ENCODE data around the gene TIMP4.
A peak's percentile ranks its signal among the peaks of the same experiment; 100 is the strongest.

The TIMP4 gene

DNA sequence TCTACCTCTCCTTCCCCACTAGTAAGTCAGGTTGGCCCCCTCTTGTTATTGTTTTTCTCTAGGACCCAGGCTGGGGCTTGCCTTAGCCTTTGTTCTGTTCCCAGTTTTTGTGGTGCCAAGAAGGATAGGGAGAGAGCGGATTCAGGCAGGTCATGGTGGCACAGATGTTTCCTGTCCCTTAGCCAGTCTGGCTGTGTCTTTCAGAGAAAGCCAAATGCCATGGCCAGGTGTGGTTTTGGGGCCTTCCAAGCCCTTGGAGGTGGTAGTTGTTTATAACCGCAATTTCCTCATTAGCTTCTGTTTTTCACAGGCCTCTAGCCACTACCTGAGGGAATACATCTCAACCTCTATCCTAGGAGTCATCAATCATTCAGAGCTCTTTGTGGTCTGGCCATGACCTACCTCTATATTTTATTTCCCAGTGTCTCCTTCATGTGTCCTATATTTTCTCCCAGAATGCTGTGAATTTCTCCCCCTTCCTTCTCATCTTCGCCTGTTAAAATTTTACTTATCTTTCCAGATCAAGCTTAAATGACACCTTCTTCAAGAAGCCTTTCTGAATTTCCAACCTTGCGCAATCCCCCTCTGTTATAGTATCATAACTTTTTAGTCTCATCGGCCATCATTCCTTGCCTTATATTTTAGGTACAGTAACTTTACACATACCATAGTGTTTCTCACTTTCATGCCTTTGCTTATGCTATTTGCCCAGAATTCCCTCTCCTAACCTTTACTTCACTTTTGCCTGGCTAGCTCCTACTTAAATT lies 38.2 kb downstream of the TIMP4 start:
- Histone ChIP-seq H3K9me3 (ENCODE audit: insufficient read depth, low read length, severe bottlenecking) (no peaks in the 10 kb centered on the region), H3K4me2 (ENCODE audit: insufficient read depth, low read length) (peak overlapping the region; percentile 37), H4K20me1 (ENCODE audit: insufficient read depth, low read length) (no peaks in the 10 kb centered on the region), H3K9ac (ENCODE audit: low read depth, low read length) (no peak overlapping the region; the same call in 1 of the 2 replicates), H3K4me1 (ENCODE audit: insufficient read depth, low read length) (peaks cover 36% of the 10 kb centered on the region), H3K4me3 (ENCODE audit: low read depth in 1 of 2, low read length in 2 of 2) (no peak overlapping the region), H3K79me2 (ENCODE audit: insufficient read depth, low read length) (no peaks in the 10 kb centered on the region), H3K27ac (ENCODE audit: low read length) (peak overlapping the region; percentile 65), H3K27me3 (ENCODE audit: insufficient read depth, low read length, poor library complexity) (no peaks in the 10 kb centered on the region), H3K36me3 (ENCODE audit: insufficient read depth, low read length) (no peaks in the 10 kb centered on the region), H2AFZ (ENCODE audit: low read depth, low read length) (no peak overlapping the region)
- peak; percentile 80 for DNase-seq
- ATAC-seq (ENCODE audit: insufficient read depth, low read depth): peak; percentile 92
- TF ChIP-seq EZH2 (IDR thresholded peaks at IDR 0.05; ENCODE audit: borderline replicate concordance, low read depth, low read length, severe bottlenecking): no peak
- TF ChIP-seq, protein P1, sequence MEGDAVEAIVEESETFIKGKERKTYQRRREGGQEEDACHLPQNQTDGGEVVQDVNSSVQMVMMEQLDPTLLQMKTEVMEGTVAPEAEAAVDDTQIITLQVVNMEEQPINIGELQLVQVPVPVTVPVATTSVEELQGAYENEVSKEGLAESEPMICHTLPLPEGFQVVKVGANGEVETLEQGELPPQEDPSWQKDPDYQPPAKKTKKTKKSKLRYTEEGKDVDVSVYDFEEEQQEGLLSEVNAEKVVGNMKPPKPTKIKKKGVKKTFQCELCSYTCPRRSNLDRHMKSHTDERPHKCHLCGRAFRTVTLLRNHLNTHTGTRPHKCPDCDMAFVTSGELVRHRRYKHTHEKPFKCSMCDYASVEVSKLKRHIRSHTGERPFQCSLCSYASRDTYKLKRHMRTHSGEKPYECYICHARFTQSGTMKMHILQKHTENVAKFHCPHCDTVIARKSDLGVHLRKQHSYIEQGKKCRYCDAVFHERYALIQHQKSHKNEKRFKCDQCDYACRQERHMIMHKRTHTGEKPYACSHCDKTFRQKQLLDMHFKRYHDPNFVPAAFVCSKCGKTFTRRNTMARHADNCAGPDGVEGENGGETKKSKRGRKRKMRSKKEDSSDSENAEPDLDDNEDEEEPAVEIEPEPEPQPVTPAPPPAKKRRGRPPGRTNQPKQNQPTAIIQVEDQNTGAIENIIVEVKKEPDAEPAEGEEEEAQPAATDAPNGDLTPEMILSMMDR (IDR thresholded peaks at IDR 0.05; ENCODE audit: borderline replicate concordance, extremely low read depth, low read length, poor library complexity, severe bottlenecking): no peak

DNA sequence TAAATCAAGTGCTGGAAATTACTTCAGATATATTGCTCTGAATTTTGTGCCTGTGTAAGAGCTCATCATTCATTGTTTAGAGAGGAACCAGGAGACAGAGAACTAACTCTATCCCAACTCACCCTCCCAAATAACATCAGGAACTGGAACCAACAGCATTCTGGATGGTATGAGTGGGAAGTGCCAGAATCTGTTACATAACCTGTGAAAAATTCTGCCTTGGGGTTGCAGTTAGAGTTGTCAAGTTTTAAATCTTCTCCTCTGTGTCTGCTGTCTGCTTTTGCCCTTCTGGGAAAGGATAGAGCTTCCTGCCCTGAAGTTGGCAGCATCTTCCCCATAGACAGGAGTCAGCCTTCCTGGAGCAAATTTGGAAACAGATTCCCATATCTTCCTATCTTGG lies 41.2 kb downstream of the TIMP4 start:
- Histone ChIP-seq H3K4me1 (ENCODE audit: insufficient read depth, low read length) (peaks cover 36% of the 10 kb centered on the region), H3K9ac (ENCODE audit: low read depth, low read length) (no peak overlapping the region), H3K27me3 (ENCODE audit: insufficient read depth, low read length, poor library complexity) (no peaks in the 10 kb centered on the region), H2AFZ (ENCODE audit: low read depth, low read length) (no peak overlapping the region), H4K20me1 (ENCODE audit: insufficient read depth, low read length) (no peaks in the 10 kb centered on the region), H3K4me2 (ENCODE audit: insufficient read depth, low read length) (no peak overlapping the region), H3K79me2 (ENCODE audit: insufficient read depth, low read length) (no peaks in the 10 kb centered on the region), H3K9me3 (ENCODE audit: insufficient read depth, low read length, severe bottlenecking) (no peaks in the 10 kb centered on the region), H3K27ac (ENCODE audit: low read length) (no peak overlapping the region), H3K36me3 (ENCODE audit: insufficient read depth, low read length) (no peaks in the 10 kb centered on the region), H3K4me3 (ENCODE audit: low read depth in 1 of 2, low read length in 2 of 2) (no peak overlapping the region)
- ATAC-seq (ENCODE audit: insufficient read depth, low read depth): no peak
- DNase-seq: no peak
- TF ChIP-seq, protein P1 (IDR thresholded peaks at IDR 0.05; ENCODE audit: borderline replicate concordance, extremely low read depth, low read length, poor library complexity, severe bottlenecking): no peak
- no peak for TF ChIP-seq EZH2 (IDR thresholded peaks at IDR 0.05; ENCODE audit: borderline replicate concordance, low read depth, low read length, severe bottlenecking)

DNA sequence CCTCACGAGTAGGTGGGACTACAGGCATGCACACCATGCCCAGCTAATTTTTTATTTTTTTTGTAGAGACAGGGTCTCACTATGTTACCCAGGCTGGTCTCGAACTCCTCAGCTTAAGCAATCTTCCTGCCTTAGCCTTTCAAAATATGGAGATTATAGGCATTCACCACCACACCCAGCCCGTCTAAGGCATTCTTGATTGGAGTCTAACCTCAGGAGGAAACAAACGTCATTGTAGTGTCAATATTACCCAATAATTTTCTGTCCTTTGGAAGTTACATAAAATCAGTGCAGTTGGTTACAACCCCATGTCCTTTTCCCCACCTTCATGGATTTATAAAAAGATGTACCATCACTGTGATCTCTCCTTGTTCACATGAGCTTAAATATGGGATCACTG lies 41.8 kb downstream of the TIMP4 start:
- Histone ChIP-seq H3K4me2 (ENCODE audit: insufficient read depth, low read length) (no peak overlapping the region), H3K4me3 (ENCODE audit: low read depth in 1 of 2, low read length in 2 of 2) (no peak overlapping the region), H3K79me2 (ENCODE audit: insufficient read depth, low read length) (no peaks in the 10 kb centered on the region), H4K20me1 (ENCODE audit: insufficient read depth, low read length) (no peaks in the 10 kb centered on the region), H2AFZ (ENCODE audit: low read depth, low read length) (no peak overlapping the region), H3K4me1 (ENCODE audit: insufficient read depth, low read length) (peaks cover 34% of the 10 kb centered on the region), H3K27me3 (ENCODE audit: insufficient read depth, low read length, poor library complexity) (no peaks in the 10 kb centered on the region), H3K9me3 (ENCODE audit: insufficient read depth, low read length, severe bottlenecking) (no peaks in the 10 kb centered on the region), H3K36me3 (ENCODE audit: insufficient read depth, low read length) (no peaks in the 10 kb centered on the region), H3K27ac (ENCODE audit: low read length) (no peak overlapping the region), H3K9ac (ENCODE audit: low read depth, low read length) (no peak overlapping the region)
- DNase-seq: no peak
- no peak for ATAC-seq (ENCODE audit: insufficient read depth, low read depth)
- TF ChIP-seq, protein P1 (IDR thresholded peaks at IDR 0.05; ENCODE audit: borderline replicate concordance, extremely low read depth, low read length, poor library complexity, severe bottlenecking): no peak
- no peak for TF ChIP-seq EZH2 (IDR thresholded peaks at IDR 0.05; ENCODE audit: borderline replicate concordance, low read depth, low read length, severe bottlenecking)

Measured in DND-41 (cell line).